ENCODE data around the gene ATF4.

The ATF4 gene

DNA sequence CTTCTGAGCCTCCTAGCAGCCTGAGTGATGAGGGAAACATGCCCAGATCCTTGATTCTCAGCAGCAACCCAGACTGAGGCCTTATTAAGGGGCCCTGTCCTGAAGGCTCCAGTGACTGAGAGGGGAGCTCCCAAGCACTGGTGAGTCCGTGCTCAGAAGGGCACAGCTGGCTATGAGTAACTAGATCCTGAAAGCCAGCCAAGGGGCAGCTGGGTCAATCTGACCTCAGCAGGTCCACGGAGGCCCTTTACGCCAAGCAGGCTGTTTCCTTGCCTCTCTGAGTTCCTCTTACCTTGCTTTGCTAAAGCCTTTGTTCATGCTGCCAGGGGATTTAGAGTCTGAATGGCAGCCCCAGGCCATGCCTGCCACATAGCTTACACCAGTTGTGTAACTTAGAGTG lies 37.6 kb upstream of the ATF4 start:
- H3K27ac ChIP-seq (ENCODE audit: extremely low read depth, low read depth, low read length) = no peak overlapping the region
- peaks cover 0 to 1% of the 10 kb centered on the region in 2 experiments; a peak in 2 of 3 replicates for H3K36me3 ChIP-seq (ENCODE audit: control insufficient read depth in 2 of 2, insufficient read depth in 1 of 2, low read length in 2 of 2)
- no peaks in the 10 kb centered on the region for H3K4me1 ChIP-seq (ENCODE audit: control insufficient read depth, insufficient read depth, low read length)
- H3K4me3 ChIP-seq (ENCODE audit: low read depth, low read length) = no peak overlapping the region
- ChIA-PET POLR2A (interaction anchor here (2.1 kb wide), 1 partner anchor 37 kb away, joined by 8 read pairs; the partner anchor contains the start of gene ATF4), CTCF (interaction anchor here (0.5 to 2.1 kb wide), 6 partner anchors 9 to 47 kb away, joined by 3 to 12 read pairs (median 4); no protein-coding TSS in a partner anchor)
- TF ChIP-seq ZNF555 (tag by site-specific recombination; conservative IDR thresholded peaks at IDR 0.05) = no peak
- no peak for TF ChIP-seq HOXD13 (CRISPR knock-in tag; IDR thresholded peaks at IDR 0.05; ENCODE audit: borderline replicate concordance)
- no peak for TF ChIP-seq EGR2 (tag by site-specific recombination; IDR thresholded peaks at IDR 0.05; ENCODE audit: low read depth)
- no peak for TF ChIP-seq ZFP3 (tag by site-specific recombination; IDR thresholded peaks at IDR 0.05; ENCODE audit: low read depth)
- no peak for TF ChIP-seq ZNF596 (tag by site-specific recombination; IDR thresholded peaks at IDR 0.05)
- TF ChIP-seq ZNF114 (tag by site-specific recombination; IDR thresholded peaks at IDR 0.05) = no peak
- TF ChIP-seq ZNF146 (tag by site-specific recombination; IDR thresholded peaks at IDR 0.05) = no peak
- no peak for TF ChIP-seq SCRT2 (tag by site-specific recombination; IDR thresholded peaks at IDR 0.05)
- TF ChIP-seq, protein P1, sequence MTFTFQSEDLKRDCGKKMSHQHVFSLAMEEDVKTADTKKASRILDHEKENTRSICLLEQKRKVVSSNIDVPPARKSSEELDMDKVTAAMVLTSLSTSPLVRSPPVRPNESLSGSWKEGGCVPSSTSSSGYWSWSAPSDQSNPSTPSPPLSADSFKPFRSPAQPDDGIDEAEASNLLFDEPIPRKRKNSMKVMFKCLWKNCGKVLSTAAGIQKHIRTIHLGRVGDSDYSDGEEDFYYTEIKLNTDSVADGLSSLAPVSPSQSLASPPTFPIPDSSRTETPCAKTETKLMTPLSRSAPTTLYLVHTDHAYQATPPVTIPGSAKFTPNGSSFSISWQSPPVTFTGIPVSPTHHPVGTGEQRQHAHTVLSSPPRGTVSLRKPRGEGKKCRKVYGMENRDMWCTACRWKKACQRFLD (tag by site-specific recombination; IDR thresholded peaks at IDR 0.05) = no peak
- no peak for TF ChIP-seq ZNF791 (tag by site-specific recombination; IDR thresholded peaks at IDR 0.05)
- TF ChIP-seq GLI2 (tag by site-specific recombination; IDR thresholded peaks at IDR 0.05; ENCODE audit: borderline replicate concordance, low read depth) = no peak
- no peak for TF ChIP-seq ZSCAN23 (tag by site-specific recombination; IDR thresholded peaks at IDR 0.05)
- TF ChIP-seq ZNF610 (tag by site-specific recombination; IDR thresholded peaks at IDR 0.05; ENCODE audit: borderline replicate concordance) = no peak
- TF ChIP-seq ZNF175 (tag by site-specific recombination; IDR thresholded peaks at IDR 0.05) = no peak
- TF ChIP-seq, protein P2, sequence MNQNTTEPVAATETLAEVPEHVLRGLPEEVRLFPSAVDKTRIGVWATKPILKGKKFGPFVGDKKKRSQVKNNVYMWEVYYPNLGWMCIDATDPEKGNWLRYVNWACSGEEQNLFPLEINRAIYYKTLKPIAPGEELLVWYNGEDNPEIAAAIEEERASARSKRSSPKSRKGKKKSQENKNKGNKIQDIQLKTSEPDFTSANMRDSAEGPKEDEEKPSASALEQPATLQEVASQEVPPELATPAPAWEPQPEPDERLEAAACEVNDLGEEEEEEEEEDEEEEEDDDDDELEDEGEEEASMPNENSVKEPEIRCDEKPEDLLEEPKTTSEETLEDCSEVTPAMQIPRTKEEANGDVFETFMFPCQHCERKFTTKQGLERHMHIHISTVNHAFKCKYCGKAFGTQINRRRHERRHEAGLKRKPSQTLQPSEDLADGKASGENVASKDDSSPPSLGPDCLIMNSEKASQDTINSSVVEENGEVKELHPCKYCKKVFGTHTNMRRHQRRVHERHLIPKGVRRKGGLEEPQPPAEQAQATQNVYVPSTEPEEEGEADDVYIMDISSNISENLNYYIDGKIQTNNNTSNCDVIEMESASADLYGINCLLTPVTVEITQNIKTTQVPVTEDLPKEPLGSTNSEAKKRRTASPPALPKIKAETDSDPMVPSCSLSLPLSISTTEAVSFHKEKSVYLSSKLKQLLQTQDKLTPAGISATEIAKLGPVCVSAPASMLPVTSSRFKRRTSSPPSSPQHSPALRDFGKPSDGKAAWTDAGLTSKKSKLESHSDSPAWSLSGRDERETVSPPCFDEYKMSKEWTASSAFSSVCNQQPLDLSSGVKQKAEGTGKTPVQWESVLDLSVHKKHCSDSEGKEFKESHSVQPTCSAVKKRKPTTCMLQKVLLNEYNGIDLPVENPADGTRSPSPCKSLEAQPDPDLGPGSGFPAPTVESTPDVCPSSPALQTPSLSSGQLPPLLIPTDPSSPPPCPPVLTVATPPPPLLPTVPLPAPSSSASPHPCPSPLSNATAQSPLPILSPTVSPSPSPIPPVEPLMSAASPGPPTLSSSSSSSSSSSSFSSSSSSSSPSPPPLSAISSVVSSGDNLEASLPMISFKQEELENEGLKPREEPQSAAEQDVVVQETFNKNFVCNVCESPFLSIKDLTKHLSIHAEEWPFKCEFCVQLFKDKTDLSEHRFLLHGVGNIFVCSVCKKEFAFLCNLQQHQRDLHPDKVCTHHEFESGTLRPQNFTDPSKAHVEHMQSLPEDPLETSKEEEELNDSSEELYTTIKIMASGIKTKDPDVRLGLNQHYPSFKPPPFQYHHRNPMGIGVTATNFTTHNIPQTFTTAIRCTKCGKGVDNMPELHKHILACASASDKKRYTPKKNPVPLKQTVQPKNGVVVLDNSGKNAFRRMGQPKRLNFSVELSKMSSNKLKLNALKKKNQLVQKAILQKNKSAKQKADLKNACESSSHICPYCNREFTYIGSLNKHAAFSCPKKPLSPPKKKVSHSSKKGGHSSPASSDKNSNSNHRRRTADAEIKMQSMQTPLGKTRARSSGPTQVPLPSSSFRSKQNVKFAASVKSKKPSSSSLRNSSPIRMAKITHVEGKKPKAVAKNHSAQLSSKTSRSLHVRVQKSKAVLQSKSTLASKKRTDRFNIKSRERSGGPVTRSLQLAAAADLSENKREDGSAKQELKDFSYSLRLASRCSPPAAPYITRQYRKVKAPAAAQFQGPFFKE (tag by site-specific recombination; IDR thresholded peaks at IDR 0.05; ENCODE audit: borderline replicate concordance) = no peak
- no peak for TF ChIP-seq SP7 (tag by site-specific recombination; IDR thresholded peaks at IDR 0.05)
- TF ChIP-seq, protein P3, sequence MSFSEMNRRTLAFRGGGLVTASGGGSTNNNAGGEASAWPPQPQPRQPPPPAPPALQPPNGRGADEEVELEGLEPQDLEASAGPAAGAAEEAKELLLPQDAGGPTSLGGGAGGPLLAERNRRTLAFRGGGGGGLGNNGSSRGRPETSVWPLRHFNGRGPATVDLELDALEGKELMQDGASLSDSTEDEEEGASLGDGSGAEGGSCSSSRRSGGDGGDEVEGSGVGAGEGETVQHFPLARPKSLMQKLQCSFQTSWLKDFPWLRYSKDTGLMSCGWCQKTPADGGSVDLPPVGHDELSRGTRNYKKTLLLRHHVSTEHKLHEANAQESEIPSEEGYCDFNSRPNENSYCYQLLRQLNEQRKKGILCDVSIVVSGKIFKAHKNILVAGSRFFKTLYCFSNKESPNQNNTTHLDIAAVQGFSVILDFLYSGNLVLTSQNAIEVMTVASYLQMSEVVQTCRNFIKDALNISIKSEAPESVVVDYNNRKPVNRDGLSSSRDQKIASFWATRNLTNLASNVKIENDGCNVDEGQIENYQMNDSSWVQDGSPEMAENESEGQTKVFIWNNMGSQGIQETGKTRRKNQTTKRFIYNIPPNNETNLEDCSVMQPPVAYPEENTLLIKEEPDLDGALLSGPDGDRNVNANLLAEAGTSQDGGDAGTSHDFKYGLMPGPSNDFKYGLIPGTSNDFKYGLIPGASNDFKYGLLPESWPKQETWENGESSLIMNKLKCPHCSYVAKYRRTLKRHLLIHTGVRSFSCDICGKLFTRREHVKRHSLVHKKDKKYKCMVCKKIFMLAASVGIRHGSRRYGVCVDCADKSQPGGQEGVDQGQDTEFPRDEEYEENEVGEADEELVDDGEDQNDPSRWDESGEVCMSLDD (tag by site-specific recombination; IDR thresholded peaks at IDR 0.05) = no peak
- no peak for TF ChIP-seq ZNF830 (tag by site-specific recombination; IDR thresholded peaks at IDR 0.05; ENCODE audit: low read depth)
- no peaks in the 10 kb centered on the region for H3K9me3 ChIP-seq (ENCODE audit: control insufficient read depth, insufficient read depth, low read depth, low read length)
